ENCODE measurements around the gene PPP3R2. TPM values are rescaled to one million over a fixed set of nuclear protein-coding genes. Genes with fewer than 3 reads are reported as not detected.

PPP3R2 gene
- total RNA-seq, 2 experiments from 2014 or later: not detected

DNA sequence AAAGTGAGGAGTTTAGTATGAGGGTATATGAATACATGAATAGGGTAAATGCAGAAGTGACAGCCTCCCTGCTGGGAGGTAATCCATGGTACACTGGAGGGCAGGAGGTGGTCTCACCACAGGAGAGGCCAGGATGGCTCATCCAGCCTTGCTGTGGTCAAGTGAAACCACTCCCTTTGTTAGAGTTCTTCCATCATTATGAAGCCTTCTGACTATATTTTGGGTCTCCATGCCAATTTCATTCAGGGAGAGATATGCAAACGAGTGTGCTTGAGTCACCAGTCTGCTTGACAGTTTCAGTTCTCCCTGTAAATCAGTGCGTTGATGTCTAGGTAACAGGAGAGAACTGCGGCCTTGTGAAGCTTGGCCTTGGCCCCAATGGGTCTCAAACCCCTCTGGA is 16.4 kb downstream of the PPP3R2 start:
- Histone ChIP-seq H3K4me2 (ENCODE audit: low read length) (no peak overlapping the region), H3K4me3 (ENCODE audit: low read depth, low read length, poor library complexity, severe bottlenecking) (no peak overlapping the region), H3K79me2 (ENCODE audit: insufficient read depth, low read depth, low read length) (no peaks in the 10 kb centered on the region), H3K36me3 (ENCODE audit: insufficient read depth, low read length) (no peaks in the 10 kb centered on the region), H3K9me3 (ENCODE audit: low read length) (no peaks in the 10 kb centered on the region), H3K4me1 (ENCODE audit: insufficient read depth, low read length, poor library complexity, severe bottlenecking) (no peaks in the 10 kb centered on the region), H3K9me2 (ENCODE audit: insufficient read depth, low read length) (no peaks in the 10 kb centered on the region), H3K27ac (ENCODE audit: low read depth, low read length, poor library complexity, severe bottlenecking) (no peak overlapping the region), H4K20me1 (ENCODE audit: insufficient read depth, low read length) (no peaks in the 10 kb centered on the region), H2AFZ (ENCODE audit: low read length) (no peak overlapping the region)
- intact Hi-C loops (cut with micrococcal nuclease; ENCODE audit: unreplicated experiment): no loop called here
- TF ChIP-seq, protein P1, sequence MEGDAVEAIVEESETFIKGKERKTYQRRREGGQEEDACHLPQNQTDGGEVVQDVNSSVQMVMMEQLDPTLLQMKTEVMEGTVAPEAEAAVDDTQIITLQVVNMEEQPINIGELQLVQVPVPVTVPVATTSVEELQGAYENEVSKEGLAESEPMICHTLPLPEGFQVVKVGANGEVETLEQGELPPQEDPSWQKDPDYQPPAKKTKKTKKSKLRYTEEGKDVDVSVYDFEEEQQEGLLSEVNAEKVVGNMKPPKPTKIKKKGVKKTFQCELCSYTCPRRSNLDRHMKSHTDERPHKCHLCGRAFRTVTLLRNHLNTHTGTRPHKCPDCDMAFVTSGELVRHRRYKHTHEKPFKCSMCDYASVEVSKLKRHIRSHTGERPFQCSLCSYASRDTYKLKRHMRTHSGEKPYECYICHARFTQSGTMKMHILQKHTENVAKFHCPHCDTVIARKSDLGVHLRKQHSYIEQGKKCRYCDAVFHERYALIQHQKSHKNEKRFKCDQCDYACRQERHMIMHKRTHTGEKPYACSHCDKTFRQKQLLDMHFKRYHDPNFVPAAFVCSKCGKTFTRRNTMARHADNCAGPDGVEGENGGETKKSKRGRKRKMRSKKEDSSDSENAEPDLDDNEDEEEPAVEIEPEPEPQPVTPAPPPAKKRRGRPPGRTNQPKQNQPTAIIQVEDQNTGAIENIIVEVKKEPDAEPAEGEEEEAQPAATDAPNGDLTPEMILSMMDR (conservative IDR thresholded peaks at IDR 0.05; ENCODE audit: low read length): no peak
- no peak for TF ChIP-seq EZH2phosphoT487 (IDR thresholded peaks at IDR 0.05; ENCODE audit: borderline replicate concordance, low read depth, low read length)
- BruUV-seq (replicated peaks): no TSS peak
- no peak for DNase-seq (ENCODE audit: low spot score)
- ChIA-PET POLR2A (interaction anchor here (0.5 kb wide), 1 partner anchor 196 kb away, joined by 3 read pairs; no protein-coding TSS in a partner anchor), CTCF (ENCODE audit: unreplicated experiment) (no interaction called here)

DNA sequence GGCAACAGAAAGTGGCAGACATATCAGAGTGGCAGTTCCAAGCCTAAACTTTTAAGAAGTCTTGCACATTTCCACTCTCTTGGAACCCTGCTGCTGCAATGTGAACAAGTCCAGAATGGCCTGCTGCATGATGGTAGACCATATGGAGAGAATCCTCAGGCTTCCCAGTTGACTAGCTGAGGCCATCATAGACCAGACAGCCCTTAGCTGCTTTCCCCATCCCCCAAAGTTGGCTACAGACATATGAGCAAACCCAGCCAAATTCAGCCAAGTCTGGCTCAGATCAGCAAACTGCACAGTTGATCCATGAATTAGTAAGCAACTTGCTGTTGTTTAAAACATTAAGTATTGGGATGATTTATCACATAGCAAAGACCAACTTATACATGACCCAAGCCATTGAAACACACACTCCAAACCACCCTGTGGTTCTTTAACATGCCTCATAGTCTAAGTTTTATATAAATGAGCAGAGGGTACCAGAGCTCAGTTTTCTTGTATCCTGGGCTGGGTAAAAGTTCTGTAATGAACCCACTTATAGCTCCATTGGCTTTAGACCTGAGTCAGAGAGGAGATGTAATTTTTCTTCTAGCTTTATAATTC is 19.9 kb downstream of the PPP3R2 start:
- Histone ChIP-seq H2AFZ (ENCODE audit: low read length) (no peak overlapping the region), H3K79me2 (ENCODE audit: insufficient read depth, low read depth, low read length) (no peaks in the 10 kb centered on the region), H4K20me1 (ENCODE audit: insufficient read depth, low read length) (no peaks in the 10 kb centered on the region), H3K9me3 (ENCODE audit: low read length) (no peaks in the 10 kb centered on the region), H3K4me3 (ENCODE audit: low read depth, low read length, poor library complexity, severe bottlenecking) (no peak overlapping the region), H3K27ac (ENCODE audit: low read depth, low read length, poor library complexity, severe bottlenecking) (no peak overlapping the region), H3K9me2 (ENCODE audit: insufficient read depth, low read length) (no peaks in the 10 kb centered on the region), H3K4me1 (ENCODE audit: insufficient read depth, low read length, poor library complexity, severe bottlenecking) (no peaks in the 10 kb centered on the region), H3K4me2 (ENCODE audit: low read length) (no peak overlapping the region), H3K36me3 (ENCODE audit: insufficient read depth, low read length) (no peaks in the 10 kb centered on the region)
- ChIA-PET CTCF (ENCODE audit: unreplicated experiment) (no interaction called here), POLR2A (no interaction called here)
- TF ChIP-seq EZH2phosphoT487 (IDR thresholded peaks at IDR 0.05; ENCODE audit: borderline replicate concordance, low read depth, low read length): no peak
- TF ChIP-seq, protein P1 (conservative IDR thresholded peaks at IDR 0.05; ENCODE audit: low read length): no peak
- DNase-seq (ENCODE audit: low spot score): no peak
- no TSS peak for BruUV-seq (replicated peaks)
- intact Hi-C loops (cut with micrococcal nuclease; ENCODE audit: unreplicated experiment): no loop called here

DNA sequence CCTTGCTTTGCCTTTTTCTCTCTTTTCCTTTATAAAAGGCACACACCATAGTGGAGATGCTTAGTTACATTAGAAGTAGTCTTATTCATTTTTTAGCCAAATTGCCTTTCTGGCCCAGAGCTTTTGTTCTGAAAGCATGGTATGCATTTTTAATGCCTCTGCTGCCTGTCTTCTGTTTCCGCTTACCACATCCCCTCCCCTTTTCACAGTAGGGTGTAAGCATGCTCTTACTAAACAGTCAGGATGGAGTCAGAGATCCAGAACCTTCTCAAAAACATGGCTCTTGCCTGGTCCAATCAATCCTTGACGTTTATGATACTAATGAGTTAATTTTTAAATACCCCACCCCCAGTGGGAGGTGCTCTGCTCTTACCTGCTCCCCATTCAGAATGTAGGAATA is 22.5 kb downstream of the PPP3R2 start:
- DNase-seq (ENCODE audit: low spot score): no peak
- no peak overlapping the region for H2AFZ ChIP-seq (ENCODE audit: low read length)
- CTCF ChIA-PET (ENCODE audit: unreplicated experiment): interaction anchor here (0.5 kb wide), 1 partner anchor 489 kb away, joined by 3 read pairs; no protein-coding TSS in a partner anchor
- POLR2A ChIA-PET: no interaction called here
- peaks cover 11% of the 10 kb centered on the region for H3K36me3 ChIP-seq (ENCODE audit: insufficient read depth, low read length)
- no peak for TF ChIP-seq EZH2phosphoT487 (IDR thresholded peaks at IDR 0.05; ENCODE audit: borderline replicate concordance, low read depth, low read length)
- TF ChIP-seq, protein P1 (conservative IDR thresholded peaks at IDR 0.05; ENCODE audit: low read length): no peak
- intact Hi-C loops (cut with micrococcal nuclease; ENCODE audit: unreplicated experiment): no loop called here
- no peaks in the 10 kb centered on the region for H4K20me1 ChIP-seq (ENCODE audit: insufficient read depth, low read length)
- H3K9me2 ChIP-seq (ENCODE audit: insufficient read depth, low read length): no peaks in the 10 kb centered on the region
- no peaks in the 10 kb centered on the region for H3K9me3 ChIP-seq (ENCODE audit: low read length)
- no peak overlapping the region for H3K4me2 ChIP-seq (ENCODE audit: low read length)
- H3K4me1 ChIP-seq (ENCODE audit: insufficient read depth, low read length, poor library complexity, severe bottlenecking): no peaks in the 10 kb centered on the region
- H3K27ac ChIP-seq (ENCODE audit: low read depth, low read length, poor library complexity, severe bottlenecking): no peak overlapping the region
- H3K79me2 ChIP-seq (ENCODE audit: insufficient read depth, low read depth, low read length): no peaks in the 10 kb centered on the region
- H3K4me3 ChIP-seq (ENCODE audit: low read depth, low read length, poor library complexity, severe bottlenecking): no peak overlapping the region
- no TSS peak for BruUV-seq (replicated peaks)
